ENCODE results near the gene CNTNAP2. TPM values are rescaled to one million over a fixed set of nuclear protein-coding genes. Genes with fewer than 3 reads are reported as not detected.
A peak's percentile ranks its signal among the peaks of the same experiment; 100 is the strongest.

CNTNAP2 gene
- total and polyA plus RNA-seq, 8 donors, result 0.09 to 1.1 (median 0.38) TPM

- FAIRE-seq (no peak), DNase-seq (no peak), ATAC-seq (peak in 2 of 4 donors; percentile 13 to 22)
- Histone ChIP-seq H3K27me3 (peaks cover 0 to 3% (median 0%) of the 10 kb centered on the region in 4 donors), H3K27ac (no peak overlapping the region), H3K4me3 (no peak overlapping the region), H3K9me3 (no peaks in the 10 kb centered on the region), H3K36me3 (no peaks in the 10 kb centered on the region), H3K4me1 (no peaks in the 10 kb centered on the region)
- intact Hi-C loops (cut with DNase I), result no loop called here
- 60 to 66% methylated on average over 2 of the region's 2 CpGs for WGBS, 2 donors
- TF ChIP-seq, protein P1, sequence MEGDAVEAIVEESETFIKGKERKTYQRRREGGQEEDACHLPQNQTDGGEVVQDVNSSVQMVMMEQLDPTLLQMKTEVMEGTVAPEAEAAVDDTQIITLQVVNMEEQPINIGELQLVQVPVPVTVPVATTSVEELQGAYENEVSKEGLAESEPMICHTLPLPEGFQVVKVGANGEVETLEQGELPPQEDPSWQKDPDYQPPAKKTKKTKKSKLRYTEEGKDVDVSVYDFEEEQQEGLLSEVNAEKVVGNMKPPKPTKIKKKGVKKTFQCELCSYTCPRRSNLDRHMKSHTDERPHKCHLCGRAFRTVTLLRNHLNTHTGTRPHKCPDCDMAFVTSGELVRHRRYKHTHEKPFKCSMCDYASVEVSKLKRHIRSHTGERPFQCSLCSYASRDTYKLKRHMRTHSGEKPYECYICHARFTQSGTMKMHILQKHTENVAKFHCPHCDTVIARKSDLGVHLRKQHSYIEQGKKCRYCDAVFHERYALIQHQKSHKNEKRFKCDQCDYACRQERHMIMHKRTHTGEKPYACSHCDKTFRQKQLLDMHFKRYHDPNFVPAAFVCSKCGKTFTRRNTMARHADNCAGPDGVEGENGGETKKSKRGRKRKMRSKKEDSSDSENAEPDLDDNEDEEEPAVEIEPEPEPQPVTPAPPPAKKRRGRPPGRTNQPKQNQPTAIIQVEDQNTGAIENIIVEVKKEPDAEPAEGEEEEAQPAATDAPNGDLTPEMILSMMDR (IDR thresholded peaks at IDR 0.05), result no peak
Measured at GRCh38 chr7:146366938-146367337, 250.3 kb downstream of the CNTNAP2 start.

DNA sequence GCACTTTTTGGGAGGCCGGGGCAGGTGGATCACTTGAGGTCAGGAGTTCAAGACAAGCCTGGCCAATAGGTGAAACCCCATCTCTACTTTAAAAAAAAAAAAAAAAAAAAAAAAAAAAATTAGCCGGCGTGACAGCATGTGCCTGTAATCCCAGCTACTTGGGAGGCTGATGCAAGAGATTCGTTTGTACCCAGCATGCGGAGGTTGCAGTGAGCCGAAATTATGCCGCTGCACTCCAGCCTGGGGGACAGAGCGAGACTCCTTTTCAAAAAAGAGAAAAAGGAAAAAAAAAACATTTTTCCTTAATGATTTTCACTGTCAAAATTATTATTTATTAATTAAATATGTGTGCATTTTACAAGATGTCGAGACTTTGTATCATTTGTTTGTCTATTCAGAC is 253.6 kb downstream of the CNTNAP2 start:
- no peak for FAIRE-seq
- Histone ChIP-seq H3K4me3 (no peak overlapping the region), H3K4me1 (no peaks in the 10 kb centered on the region), H3K27ac (no peak overlapping the region), H3K36me3 (no peaks in the 10 kb centered on the region), H3K27me3 (no peaks in the 10 kb centered on the region), H3K9me3 (no peaks in the 10 kb centered on the region)
- 82 to 87% methylated on average over 9 of the region's 9 CpGs for WGBS, 2 donors
- ATAC-seq, result no peak
- TF ChIP-seq, protein P1 (IDR thresholded peaks at IDR 0.05), result no peak
- intact Hi-C loops (cut with DNase I), result no loop called here
- DNase-seq, result no peak

GRCh38 chr7:146375170-146375569 is 258.6 kb downstream of the CNTNAP2 start:
- DNase-seq, result no peak

DNA sequence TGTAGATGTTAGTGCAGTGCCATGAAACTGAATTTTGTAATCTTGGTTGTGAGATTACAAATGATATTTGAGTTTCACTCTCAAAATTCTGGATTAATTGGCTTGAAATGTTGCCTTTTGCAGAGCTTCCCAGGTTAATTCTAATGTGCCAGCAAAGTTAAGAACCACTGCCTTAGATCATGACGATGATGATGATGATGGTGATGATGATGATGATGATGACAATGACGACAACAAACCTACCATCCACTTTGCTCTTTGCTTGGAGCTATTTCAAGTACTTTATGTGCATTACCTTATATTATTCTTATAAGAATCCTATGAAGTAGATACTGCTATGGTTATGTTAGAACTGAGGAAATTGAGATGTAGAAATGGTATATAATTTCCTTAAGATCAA is 261.6 kb downstream of the CNTNAP2 start:
- FAIRE-seq (no peak), ATAC-seq (no peak), DNase-seq (no peak)
- Histone ChIP-seq H3K36me3 (no peaks in the 10 kb centered on the region), H3K4me1 (no peaks in the 10 kb centered on the region), H3K9me3 (no peaks in the 10 kb centered on the region), H3K27ac (no peak overlapping the region), H3K27me3 (no peaks in the 10 kb centered on the region), H3K4me3 (no peak overlapping the region)
- 69 to 75% methylated on average over 2 of the region's 2 CpGs for WGBS, 2 donors
- intact Hi-C loops (cut with DNase I), result no loop called here
- TF ChIP-seq, protein P1 (IDR thresholded peaks at IDR 0.05), result no peak

More at GRCh38 chr7:146375170-146375569, 258.6 kb downstream of the CNTNAP2 start:
- TF ChIP-seq, protein P1 (IDR thresholded peaks at IDR 0.05), result no peak
- ATAC-seq, result no peak
- Histone ChIP-seq H3K27me3 (no peaks in the 10 kb centered on the region), H3K36me3 (no peaks in the 10 kb centered on the region), H3K27ac (no peak overlapping the region), H3K4me3 (no peak overlapping the region), H3K9me3 (no peaks in the 10 kb centered on the region), H3K4me1 (no peaks in the 10 kb centered on the region)
- 59 to 68% methylated on average over 2 of the region's 2 CpGs for WGBS, 2 donors
- intact Hi-C loops (cut with DNase I), result no loop called here
- no peak for FAIRE-seq

DNA sequence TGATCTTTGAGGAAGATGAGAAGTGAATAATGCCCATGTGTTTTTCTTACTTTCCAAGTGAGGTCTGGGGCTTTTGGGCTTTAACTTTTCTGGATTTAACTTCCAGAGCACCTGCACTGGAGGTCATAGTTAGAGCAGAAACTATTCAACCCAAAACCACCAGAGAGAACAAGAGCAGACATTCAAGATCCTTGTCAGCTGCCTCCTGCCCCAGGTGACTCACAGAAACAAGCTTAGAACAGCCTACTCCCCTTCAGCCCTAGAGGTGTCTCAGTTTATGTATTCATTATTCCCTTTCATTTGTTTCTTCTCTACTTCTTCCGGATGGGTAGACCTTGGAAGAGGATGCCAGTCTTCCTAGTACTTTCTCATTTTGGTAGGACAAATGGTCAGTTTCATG is 270.5 kb downstream of the CNTNAP2 start:
- Histone ChIP-seq H3K4me1 (no peaks in the 10 kb centered on the region), H3K4me3 (no peak overlapping the region), H3K9me3 (no peaks in the 10 kb centered on the region), H3K36me3 (no peaks in the 10 kb centered on the region), H3K27me3 (no peaks in the 10 kb centered on the region), H3K27ac (no peak overlapping the region)
- intact Hi-C loops (cut with DNase I), result no loop called here
- DNase-seq (no peak), FAIRE-seq (no peak), ATAC-seq (no peak)
- 74 to 84% methylated on average over 1 of the region's 1 CpG for WGBS, 2 donors
- TF ChIP-seq, protein P1 (IDR thresholded peaks at IDR 0.05), result no peak
